Mesenchymal stem cell (in vitro differentiated cells and primary cell): ENCODE data around the gene TMED10.

Experiments used
- DNase-seq: peaks from one replicate; pipeline ENCODE4 v3.0.0-alpha.2; 2013
- H2AFZ ChIP-seq: one replicate; pipeline ENCODE4 v1.6.1; 2013; ENCODE audit warnings: low read depth, mild to moderate bottlenecking, control low read depth, inconsistent platforms, low read length, moderate library complexity
- H2AK5ac ChIP-seq: 2 replicates; pipeline ENCODE4 v1.6.1; 2013; ENCODE audit warnings: low read length, moderate library complexity, mild to moderate bottlenecking, inconsistent platforms; ENCODE audit not compliant: severe bottlenecking
- H2BK120ac ChIP-seq: one replicate; pipeline ENCODE4 v1.6.1; 2013; ENCODE audit warnings: low read depth, mild to moderate bottlenecking, inconsistent platforms, low read length, moderate library complexity
- H2BK12ac ChIP-seq, 2 experiments: one replicate each; pipeline ENCODE4 v1.6.1; 2013; ENCODE audit warnings: inconsistent platforms in 2 of 2, low read length in 2 of 2, mild to moderate bottlenecking in 2 of 2, moderate library complexity in 2 of 2, control low read depth in 1 of 2
- H2BK15ac ChIP-seq: one replicate; pipeline ENCODE4 v1.6.1; 2013; ENCODE audit warnings: mild to moderate bottlenecking, low read depth, inconsistent platforms; ENCODE audit not compliant: poor library complexity, severe bottlenecking
- H2BK5ac ChIP-seq: 2 replicates; pipeline ENCODE4 v1.6.1; 2013; ENCODE audit warnings: low read depth, mild to moderate bottlenecking, low read length, control low read depth, inconsistent platforms; ENCODE audit not compliant: poor library complexity, severe bottlenecking
- H3K14ac ChIP-seq, 2 experiments: one replicate each; pipeline ENCODE4 v1.6.1; 2013; ENCODE audit warnings: inconsistent platforms in 2 of 2, low read length in 2 of 2, control low read depth in 1 of 2, mild to moderate bottlenecking in 1 of 2, moderate library complexity in 1 of 2
- H3K18ac ChIP-seq, 2 experiments: one replicate each; pipeline ENCODE4 v1.6.1; 2013; ENCODE audit warnings: inconsistent platforms in 2 of 2, low read length in 2 of 2, control low read depth in 1 of 2, low read depth in 1 of 2, mild to moderate bottlenecking in 1 of 2
- H3K23ac ChIP-seq, 2 experiments: one replicate each; pipeline ENCODE4 v1.6.1; 2013; ENCODE audit warnings: inconsistent platforms in 2 of 2, low read length in 2 of 2, mild to moderate bottlenecking in 2 of 2, moderate library complexity in 2 of 2, control low read depth in 1 of 2
- H3K27ac ChIP-seq: 2 replicates; pipeline ENCODE4 v1.5.1; 2013; ENCODE audit warnings: mild to moderate bottlenecking, moderate library complexity, low read length, control low read depth, inconsistent platforms; ENCODE audit not compliant: poor library complexity, severe bottlenecking
- H3K27me3 ChIP-seq, 2 experiments: 2 replicates each; pipeline versions ENCODE4 v1.6.1 to v1.7.0; 2013; ENCODE audit warnings: low read length in 2 of 2, mild to moderate bottlenecking in 2 of 2, moderate library complexity in 2 of 2, control low read depth in 1 of 2, inconsistent platforms in 1 of 2; ENCODE audit not compliant: control insufficient read depth in 1 of 2, insufficient read depth in 1 of 2
- H3K36me3 ChIP-seq, 2 experiments: 2 replicates each; pipeline versions ENCODE4 v1.6.1 to v1.7.0; 2013; ENCODE audit warnings: low read length in 2 of 2, control low read depth in 1 of 2, inconsistent platforms in 1 of 2, low read depth in 1 of 2, mild to moderate bottlenecking in 1 of 2; ENCODE audit not compliant: insufficient read depth in 2 of 2, control insufficient read depth in 1 of 2
- H3K4ac ChIP-seq, 2 experiments: one replicate each; pipeline ENCODE4 v1.6.1; 2013; ENCODE audit warnings: inconsistent platforms in 2 of 2, low read length in 2 of 2, mild to moderate bottlenecking in 2 of 2, moderate library complexity in 2 of 2, control low read depth in 1 of 2, low read depth in 1 of 2
- H3K4me1 ChIP-seq: 2 replicates; pipeline ENCODE4 v1.6.1; 2013; ENCODE audit warnings: low read depth, low read length, control low read depth; ENCODE audit not compliant: control insufficient read depth, insufficient read depth
- H3K4me2 ChIP-seq: 2 replicates; pipeline ENCODE4 v1.6.1; 2013; ENCODE audit warnings: low read length, mild to moderate bottlenecking, inconsistent platforms; ENCODE audit not compliant: poor library complexity, severe bottlenecking
- H3K4me3 ChIP-seq, 2 experiments: 2 replicates each; pipeline versions ENCODE4 v1.5.1 to v1.7.0; 2013; ENCODE audit warnings: low read length in 2 of 2, mild to moderate bottlenecking in 2 of 2, control low read depth in 1 of 2, low read depth in 1 of 2; ENCODE audit not compliant: insufficient read depth in 1 of 2
- H3K79me1 ChIP-seq: replicated peaks from 2 replicates; pipeline ENCODE4 v1.6.1; 2013; ENCODE audit warnings: mild to moderate bottlenecking, control low read depth, low read length, inconsistent platforms; ENCODE audit not compliant: poor library complexity, severe bottlenecking
- H3K9ac ChIP-seq: 2 replicates; pipeline ENCODE4 v1.7.0; 2013; ENCODE audit warnings: mild to moderate bottlenecking, low read length, moderate library complexity
- H3K9me3 ChIP-seq: 2 replicates; pipeline ENCODE4 v1.7.0; 2013; ENCODE audit warnings: mild to moderate bottlenecking, low read length; ENCODE audit not compliant: control insufficient read depth
- H4K8ac ChIP-seq: one replicate; pipeline ENCODE4 v1.6.1; 2013; ENCODE audit warnings: inconsistent platforms, mild to moderate bottlenecking, low read length, moderate library complexity
- H4K91ac ChIP-seq: one replicate; pipeline ENCODE4 v1.6.1; 2013; ENCODE audit warnings: mild to moderate bottlenecking, low read length, inconsistent platforms
- WGBS: methylation state at CpG from one replicate; pipeline ENCODE4 v1.1.7; 2013; ENCODE audit warnings: mixed read lengths; 5-methylcytosine and 5-hydroxymethylcytosine counted together

TMED10 gene

GRCh38 chr14:75170772-75171171 lies 5.6 kb downstream of the TMED10 start:
- Histone ChIP-seq H2AFZ (no peak overlapping the region), H3K4me3 (no peak overlapping the region), H2BK15ac (no peak overlapping the region), H3K4me2 (no peak overlapping the region), H2AK5ac (no peak overlapping the region), H3K9me3 (no peaks in the 10 kb centered on the region), H3K18ac (no peak overlapping the region), H3K23ac (no peak overlapping the region), H2BK5ac (no peak overlapping the region), H4K8ac (no peak overlapping the region), H3K9ac (no peak overlapping the region), H3K79me1 (peaks cover 4% of the 10 kb centered on the region), H3K4ac (no peak overlapping the region), H3K36me3 (peaks cover 4 to 6% of the 10 kb centered on the region in 2 experiments), H3K27me3 (no peaks in the 10 kb centered on the region), H2BK120ac (no peak overlapping the region), H3K27ac (no peak overlapping the region), H3K14ac (no peak overlapping the region), H4K91ac (no peak overlapping the region), H3K4me1 (peaks cover 3% of the 10 kb centered on the region), H2BK12ac (no peak overlapping the region)
- 83% methylated on average over 2 of the region's 4 CpGs for WGBS
- no peak for DNase-seq

- H3K27ac ChIP-seq = no peak overlapping the region
- no peak overlapping the region for H2BK12ac ChIP-seq
- no peak overlapping the region for H3K4ac ChIP-seq
- H3K4me2 ChIP-seq = no peak overlapping the region
- no peak overlapping the region for H4K8ac ChIP-seq
- no peak overlapping the region for H3K14ac ChIP-seq
- H3K79me1 ChIP-seq = peaks cover 4% of the 10 kb centered on the region
- H2BK15ac ChIP-seq = no peak overlapping the region
- no peaks in the 10 kb centered on the region for H3K27me3 ChIP-seq
- no peak overlapping the region for H2AFZ ChIP-seq
- 88% methylated on average over 1 of the region's 3 CpGs for WGBS
- peaks cover 4 to 6% of the 10 kb centered on the region in 2 experiments for H3K36me3 ChIP-seq
- H3K9ac ChIP-seq = no peak overlapping the region
- H2AK5ac ChIP-seq = no peak overlapping the region
- no peak overlapping the region for H3K18ac ChIP-seq
- H3K4me1 ChIP-seq = no peaks in the 10 kb centered on the region
- H3K4me3 ChIP-seq = no peak overlapping the region
- no peak overlapping the region for H2BK5ac ChIP-seq
- H4K91ac ChIP-seq = no peak overlapping the region
- H2BK120ac ChIP-seq = no peak overlapping the region
- DNase-seq = peak; percentile 54
- no peaks in the 10 kb centered on the region for H3K9me3 ChIP-seq
- no peak overlapping the region for H3K23ac ChIP-seq
Observed at GRCh38 chr14:75168586-75169335, 7.7 kb downstream of the TMED10 start.

GRCh38 chr14:75167325-75167724 lies 9.1 kb downstream of the TMED10 start:
- Histone ChIP-seq H3K18ac (no peak overlapping the region), H2BK120ac (no peak overlapping the region), H3K23ac (no peak overlapping the region), H4K91ac (no peak overlapping the region), H3K4me2 (no peak overlapping the region), H2AFZ (no peak overlapping the region), H3K9ac (no peak overlapping the region), H2BK12ac (no peak overlapping the region), H3K9me3 (no peaks in the 10 kb centered on the region), H3K27ac (no peak overlapping the region), H3K79me1 (peaks cover 9% of the 10 kb centered on the region), H2BK5ac (no peak overlapping the region), H3K27me3 (no peaks in the 10 kb centered on the region), H3K4me1 (no peaks in the 10 kb centered on the region), H3K36me3 (peaks cover 0 to 14% of the 10 kb centered on the region in 2 experiments), H2AK5ac (no peak overlapping the region), H3K4me3 (no peak overlapping the region), H2BK15ac (no peak overlapping the region), H3K14ac (no peak overlapping the region), H3K4ac (no peak overlapping the region), H4K8ac (no peak overlapping the region)
- 88% methylated on average over 2 of the region's 2 CpGs for WGBS
- DNase-seq = no peak

- Histone ChIP-seq H3K9me3 (no peaks in the 10 kb centered on the region), H3K23ac (no peak overlapping the region), H2BK15ac (no peak overlapping the region), H3K4ac (no peak overlapping the region), H3K4me1 (no peaks in the 10 kb centered on the region), H2BK12ac (no peak overlapping the region), H3K36me3 (peaks cover 0 to 10% of the 10 kb centered on the region in 2 experiments), H2AFZ (no peak overlapping the region), H3K4me3 (no peak overlapping the region), H4K91ac (no peak overlapping the region), H3K18ac (no peak overlapping the region), H3K27me3 (no peaks in the 10 kb centered on the region), H3K27ac (no peak overlapping the region), H3K14ac (no peak overlapping the region), H2AK5ac (no peak overlapping the region), H2BK120ac (no peak overlapping the region), H4K8ac (no peak overlapping the region), H2BK5ac (no peak overlapping the region), H3K4me2 (no peak overlapping the region), H3K79me1 (peaks cover 10% of the 10 kb centered on the region), H3K9ac (peak overlapping the region; percentile 27)
- no peak for DNase-seq
- WGBS = 95% methylated on average over 7 of the region's 8 CpGs
Observed at GRCh38 chr14:75165586-75166391, 10.6 kb downstream of the TMED10 start.
